Small intestine (tissue), 7 donors: Measurements from ENCODE around the gene ZFP14. TPM values are rescaled to one million over a fixed set of nuclear protein-coding genes. Genes with fewer than 3 reads are reported as not detected.
A peak's percentile ranks its signal among the peaks of the same experiment; 100 is the strongest.

Experiments
- DNase-seq, 2 donors: peaks; one replicate each; pipeline versions ENCODE4 v3.0.0 to v3.0.0-alpha.2; 2013
- FAIRE-seq: peaks from 2 replicates; lab custom pipeline; 2012; peaks lifted over from hg19 to GRCh38; lab: Jason Lieb, UNC
- H3K27ac ChIP-seq, 3 donors: one replicate each; pipeline ENCODE4 v1.5.1; 2013; ENCODE audit warnings: low read length in 2 of 3, mild to moderate bottlenecking in 2 of 3, control low read depth in 1 of 3, inconsistent platforms in 1 of 3, low read depth in 1 of 3, moderate library complexity in 1 of 3
- H3K27me3 ChIP-seq, 3 donors: one replicate each; pipeline ENCODE4 v1.6.1; 2013; ENCODE audit warnings: low read length in 3 of 3, inconsistent platforms in 1 of 3; ENCODE audit not compliant: control insufficient read depth in 3 of 3, insufficient read depth in 3 of 3
- H3K36me3 ChIP-seq, 3 donors: one replicate each; pipeline ENCODE4 v1.6.1; 2013; ENCODE audit warnings: low read length in 3 of 3, inconsistent platforms in 1 of 3, low read depth in 1 of 3, mild to moderate bottlenecking in 1 of 3, moderate library complexity in 1 of 3; ENCODE audit not compliant: control insufficient read depth in 3 of 3, insufficient read depth in 2 of 3
- H3K4me1 ChIP-seq, 3 donors: one replicate each; pipeline ENCODE4 v1.6.1; 2013; ENCODE audit warnings: low read length in 2 of 3, inconsistent platforms in 1 of 3, low read depth in 1 of 3, mild to moderate bottlenecking in 1 of 3, moderate library complexity in 1 of 3; ENCODE audit not compliant: control insufficient read depth in 3 of 3, insufficient read depth in 2 of 3
- H3K4me3 ChIP-seq, 3 donors: one replicate each; pipeline ENCODE4 v1.5.1; 2013; ENCODE audit warnings: low read length in 3 of 3, control low read depth in 1 of 3, inconsistent platforms in 1 of 3, low read depth in 1 of 3, mild to moderate bottlenecking in 1 of 3, moderate library complexity in 1 of 3
- H3K9me3 ChIP-seq, 2 donors: one replicate each; pipeline ENCODE4 v1.6.1; 2013; ENCODE audit warnings: low read depth in 1 of 2, low read length in 1 of 2; ENCODE audit not compliant: control insufficient read depth in 2 of 2, insufficient read depth in 1 of 2
- WGBS, 3 donors: extraction: QIAGEN DNeasy Blood & Tissue Kit; methylation state at CpG; one replicate each; pipeline ENCODE4 v1.1.7; 2013; 5-methylcytosine and 5-hydroxymethylcytosine counted together
- polyA plus RNA-seq, 4 donors: library from polyadenylated mRNA; stranded (reverse) in 3 of 4; unstranded in 1 of 4; fragments of 200-250 nt in 3 of 4; fragments of 120-200 nt in 1 of 4; gene quantifications; one replicate each; pipeline versions ENCODE4 v1.2.1 to v1.2.3, GENCODE V29; 2013
- donor health status: healthy with polysubstance abuse.
- donor health status: control.
- donor health status: control.
- donor health status: Bipolar disorder and iron deficiency.
- donor health status: healthy.

The ZFP14 gene
- polyA plus RNA-seq, 4 donors, result 1.1 to 8.5 (median 1.6) TPM

DNA sequence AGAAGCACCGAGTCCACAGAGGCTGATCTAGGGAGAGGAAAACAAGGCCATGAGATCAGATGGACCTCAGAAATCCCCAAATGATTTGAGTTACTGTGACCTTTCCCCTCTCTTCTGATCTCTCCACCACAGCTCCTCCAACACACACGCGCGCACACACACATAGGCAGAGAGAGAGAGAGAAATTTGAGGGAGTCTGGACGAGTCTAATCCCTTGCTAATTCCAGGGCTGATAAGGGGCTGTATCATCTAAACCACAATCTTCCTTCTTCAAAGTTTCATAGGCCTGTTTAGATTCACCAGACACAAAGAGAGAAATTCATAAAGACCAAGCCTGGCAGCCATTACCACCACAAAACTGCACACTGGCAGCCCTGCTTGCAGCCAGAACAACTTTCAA lies 30.8 kb upstream of the ZFP14 start:
- H3K9me3 ChIP-seq, result peaks cover 0 to 43% of the 10 kb centered on the region in 2 donors
- no peak overlapping the region for H3K4me3 ChIP-seq
- FAIRE-seq (no peak), DNase-seq (no peak)
- no peak overlapping the region for H3K27ac ChIP-seq
- no peaks in the 10 kb centered on the region for H3K4me1 ChIP-seq
- no peaks in the 10 kb centered on the region for H3K27me3 ChIP-seq
- 90 to 95% (median 94%) methylated on average over 5 of the region's 5 CpGs for WGBS, 3 donors
- peaks cover 6 to 23% (median 10%) of the 10 kb centered on the region in 3 donors for H3K36me3 ChIP-seq

DNA sequence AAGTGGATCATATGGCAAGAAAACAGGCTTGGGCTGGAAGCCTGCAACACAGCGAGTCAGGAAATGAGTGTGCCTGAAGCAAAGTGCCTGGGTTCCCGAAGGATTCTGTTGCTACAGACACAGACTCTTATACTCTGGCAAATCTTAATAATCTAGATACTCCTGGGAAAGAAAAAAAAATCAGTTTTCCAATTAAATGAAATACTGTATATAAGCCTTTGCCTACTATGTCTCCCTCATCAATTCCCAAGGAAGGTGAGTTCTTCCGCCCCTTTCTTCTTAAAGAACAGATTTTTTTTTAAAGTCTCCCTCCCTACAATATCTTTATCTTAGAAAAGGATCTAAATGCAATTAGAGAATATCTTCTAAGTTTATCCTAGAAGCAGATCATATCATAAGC lies 29.1 kb upstream of the ZFP14 start:
- 96 to 99% (median 98%) methylated on average over 3 of the region's 3 CpGs for WGBS, 3 donors

GRCh38 chr19:36404498-36404897 lies 25.5 kb upstream of the ZFP14 start:
- peaks cover 0 to 28% of the 10 kb centered on the region in 2 donors for H3K9me3 ChIP-seq
- FAIRE-seq (no peak), DNase-seq (no peak)
- 95 to 99% (median 96%) methylated on average over 3 of the region's 3 CpGs for WGBS, 3 donors
- no peak overlapping the region for H3K4me3 ChIP-seq
- no peaks in the 10 kb centered on the region for H3K27me3 ChIP-seq
- H3K4me1 ChIP-seq, result no peaks in the 10 kb centered on the region
- H3K36me3 ChIP-seq, result peaks cover 14 to 17% (median 15%) of the 10 kb centered on the region in 3 donors
- no peak overlapping the region for H3K27ac ChIP-seq

More for the DNA sequence above, 29.1 kb upstream of the ZFP14 start:
- H3K4me3 ChIP-seq, result no peak overlapping the region
- peaks cover 0 to 35% of the 10 kb centered on the region in 2 donors for H3K9me3 ChIP-seq
- no peak for DNase-seq
- no peaks in the 10 kb centered on the region for H3K4me1 ChIP-seq
- FAIRE-seq, result no peak
- H3K27ac ChIP-seq, result no peak overlapping the region
- H3K36me3 ChIP-seq, result peaks cover 15 to 26% (median 15%) of the 10 kb centered on the region in 3 donors
- no peaks in the 10 kb centered on the region for H3K27me3 ChIP-seq

- Histone ChIP-seq H3K9me3 (peaks cover 2 to 26% of the 10 kb centered on the region in 2 donors), H3K27ac (no peak overlapping the region), H3K27me3 (no peaks in the 10 kb centered on the region), H3K4me3 (no peak overlapping the region), H3K4me1 (no peaks in the 10 kb centered on the region), H3K36me3 (peaks cover 7 to 18% (median 11%) of the 10 kb centered on the region in 3 donors)
- FAIRE-seq (no peak), DNase-seq (no peak)
- 84 to 89% (median 87%) methylated on average over 7 of the region's 7 CpGs for whole genome bisulfite sequencing, 3 donors
Observed at GRCh38 chr19:36401475-36401874, 22.5 kb upstream of the ZFP14 start.

- no peaks in the 10 kb centered on the region for H3K27me3 ChIP-seq
- peaks cover 2 to 38% of the 10 kb centered on the region in 2 donors for H3K9me3 ChIP-seq
- no peaks in the 10 kb centered on the region for H3K4me1 ChIP-seq
- H3K36me3 ChIP-seq, result peaks cover 0 to 10% (median 9%) of the 10 kb centered on the region in 3 donors
- no peak overlapping the region for H3K4me3 ChIP-seq
- no peak overlapping the region for H3K27ac ChIP-seq
- FAIRE-seq, result no peak
- no peak for DNase-seq
- WGBS, 3 donors, result 88 to 98% (median 94%) methylated on average over 3 of the region's 3 CpGs
Observed at GRCh38 chr19:36398571-36398970, 19.6 kb upstream of the ZFP14 start.

DNA sequence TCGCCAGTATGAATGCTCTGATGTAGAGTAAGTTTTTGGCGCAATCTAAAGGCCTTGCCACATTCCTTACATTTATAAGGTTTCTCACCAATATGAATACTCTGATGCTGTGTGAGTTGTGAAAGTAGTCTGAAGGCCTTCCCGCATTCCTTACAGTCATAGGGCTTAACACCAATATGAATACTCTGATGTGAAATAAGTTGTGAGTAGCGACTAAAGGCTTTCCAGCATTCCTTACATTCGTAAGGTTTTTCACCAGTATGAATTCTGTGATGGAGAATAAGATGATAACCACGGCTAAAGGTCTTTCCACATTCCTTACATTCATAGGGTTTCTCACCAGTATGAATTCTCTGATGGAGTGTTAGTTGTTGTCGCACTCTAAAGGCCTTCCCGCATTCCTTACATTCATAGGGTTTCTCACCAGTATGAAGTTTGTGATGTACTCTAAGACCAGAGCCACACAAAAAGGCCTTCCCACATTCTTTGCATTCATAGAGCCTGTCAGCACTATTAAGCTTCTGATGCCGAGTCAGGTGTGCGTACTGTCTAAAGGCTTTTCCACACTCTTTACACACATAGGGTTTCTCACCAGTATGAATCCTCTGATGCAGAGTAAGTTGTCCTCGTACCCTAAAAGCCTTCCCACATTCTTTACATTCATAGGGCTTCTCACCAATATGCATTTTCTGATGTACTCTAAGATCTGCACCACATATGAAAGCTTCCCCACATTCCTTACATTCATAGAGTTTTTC lies 14.1 kb upstream of the ZFP14 start:
- WGBS, 3 donors, result 94 to 97% (median 95%) methylated on average over 11 of the region's 11 CpGs
- Histone ChIP-seq H3K27ac (no peak overlapping the region), H3K36me3 (peaks cover 0 to 14% (median 6%) of the 10 kb centered on the region in 3 donors), H3K9me3 (peaks cover 3 to 50% of the 10 kb centered on the region in 2 donors), H3K4me1 (no peaks in the 10 kb centered on the region), H3K27me3 (no peaks in the 10 kb centered on the region), H3K4me3 (no peak overlapping the region)
- DNase-seq (peak in 1 of 2 donors; percentile 10), FAIRE-seq (no peak)

GRCh38 chr19:36379510-36379819 lies 464 bp upstream of the ZFP14 start:
- FAIRE-seq (no peak), DNase-seq (no peak)
- peaks cover 0 to 6% of the 10 kb centered on the region in 2 donors for H3K9me3 ChIP-seq
- peak overlapping the region in 2 of 3 donors; percentile 78 for H3K4me3 ChIP-seq
- H3K36me3 ChIP-seq, result no peaks in the 10 kb centered on the region
- peaks cover 0 to 6% (median 0%) of the 10 kb centered on the region in 3 donors for H3K4me1 ChIP-seq
- H3K27me3 ChIP-seq, result no peaks in the 10 kb centered on the region
- H3K27ac ChIP-seq, result no peak overlapping the region
- WGBS, 3 donors, result 54 to 63% (median 57%) methylated on average over 10 of the region's 10 CpGs

DNA sequence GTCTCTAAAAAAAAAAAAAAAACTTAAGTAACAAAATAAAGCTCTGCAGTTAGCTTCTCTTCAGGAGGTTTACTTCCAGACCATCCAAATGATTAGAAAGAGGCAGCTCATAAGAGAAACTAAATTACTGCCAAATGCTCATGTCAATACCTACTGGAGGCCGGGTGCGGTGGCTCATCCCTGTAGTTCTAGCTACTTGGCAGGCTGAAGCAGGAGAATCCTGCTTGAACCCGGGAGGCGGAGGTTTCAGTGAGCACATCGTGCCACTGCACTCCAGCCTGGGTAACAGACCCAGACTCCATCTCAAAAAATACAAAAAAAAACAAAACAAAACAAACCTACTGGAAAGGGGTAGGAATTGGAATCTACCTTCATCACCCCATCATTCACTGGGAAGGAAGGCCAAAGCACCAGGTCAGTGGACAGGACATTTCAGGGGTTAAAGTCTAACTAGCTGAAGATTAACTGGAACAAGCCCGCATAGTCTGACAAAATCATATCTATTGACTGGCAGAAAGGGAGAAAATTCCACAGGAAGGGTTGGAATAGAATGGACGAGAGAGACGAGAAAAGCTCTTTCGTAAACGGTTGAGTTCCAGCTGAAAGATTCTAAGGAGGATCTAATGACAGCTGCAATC lies 1.3 kb downstream of the ZFP14 start:
- H3K27me3 ChIP-seq, result no peaks in the 10 kb centered on the region
- no peak for FAIRE-seq
- WGBS, 3 donors, result 60 to 71% (median 68%) methylated on average over 9 to 10 of the region's 10 CpGs
- peaks cover 0 to 6% of the 10 kb centered on the region in 2 donors for H3K9me3 ChIP-seq
- peaks cover 0 to 6% (median 0%) of the 10 kb centered on the region in 3 donors for H3K4me1 ChIP-seq
- no peaks in the 10 kb centered on the region for H3K36me3 ChIP-seq
- peak; percentile 19 to 27 for DNase-seq
- peak overlapping the region in 2 of 3 donors; percentile 78 for H3K4me3 ChIP-seq
- H3K27ac ChIP-seq, result peak overlapping the region in 1 of 3 donors; percentile 86
